Endothelial cell (in vitro differentiated cells): ENCODE data around the gene CDPF1. TPM values are rescaled to one million over a fixed set of nuclear protein-coding genes. Genes with fewer than 3 reads are reported as not detected.

Experiments
- DNase-seq: peaks from one replicate; pipeline ENCODE4 v3.0.0; 2021; ENCODE audit warnings: low spot score
- H3K27ac Mint-ChIP-seq: one replicate; pipeline ENCODE4 v1.8.0; 2021; ENCODE audit warnings: mixed read lengths, inconsistent platforms; ENCODE audit not compliant: unreplicated experiment
- H3K27me3 Mint-ChIP-seq: one replicate; pipeline ENCODE4 v1.8.0; 2021; ENCODE audit warnings: mild to moderate bottlenecking, moderate library complexity, mixed read lengths, inconsistent platforms; ENCODE audit not compliant: unreplicated experiment
- H3K36me3 Mint-ChIP-seq: one replicate; pipeline ENCODE4 v1.8.0; 2021; ENCODE audit warnings: mild to moderate bottlenecking, low read depth, mixed read lengths, inconsistent platforms; ENCODE audit not compliant: unreplicated experiment
- H3K4me1 Mint-ChIP-seq: one replicate; pipeline ENCODE4 v1.8.0; 2021; ENCODE audit warnings: mild to moderate bottlenecking, mixed read lengths, inconsistent platforms; ENCODE audit not compliant: unreplicated experiment
- H3K4me3 Mint-ChIP-seq: one replicate; pipeline ENCODE4 v1.8.0; 2021; ENCODE audit warnings: mild to moderate bottlenecking, mixed read lengths, inconsistent platforms; ENCODE audit not compliant: unreplicated experiment
- H3K9me3 Mint-ChIP-seq: one replicate; pipeline ENCODE4 v1.8.0; 2021; ENCODE audit warnings: mixed read lengths, inconsistent platforms; ENCODE audit not compliant: unreplicated experiment
- CTCF ChIP-seq: fragments of 200-600 bp; sonication (generic); IDR thresholded peaks from one replicate; pipeline ENCODE4 v1.5.0; 2021; ENCODE audit warnings: antibody characterized with exemption; ENCODE audit not compliant: unreplicated experiment
- total RNA-seq: library from RNA; stranded (reverse); fragmentation: NEBNext Ultra II Directional; extraction: Animal tissue kit (Norgen Biotek cat#: 25700); gene quantifications from one replicate; pipeline ENCODE4 v1.2.1, GENCODE V29; 2021; ENCODE audit not compliant: unreplicated experiment

Gene CDPF1
- total RNA-seq, 1 donor from 2014 or later = 8.5 TPM

DNA sequence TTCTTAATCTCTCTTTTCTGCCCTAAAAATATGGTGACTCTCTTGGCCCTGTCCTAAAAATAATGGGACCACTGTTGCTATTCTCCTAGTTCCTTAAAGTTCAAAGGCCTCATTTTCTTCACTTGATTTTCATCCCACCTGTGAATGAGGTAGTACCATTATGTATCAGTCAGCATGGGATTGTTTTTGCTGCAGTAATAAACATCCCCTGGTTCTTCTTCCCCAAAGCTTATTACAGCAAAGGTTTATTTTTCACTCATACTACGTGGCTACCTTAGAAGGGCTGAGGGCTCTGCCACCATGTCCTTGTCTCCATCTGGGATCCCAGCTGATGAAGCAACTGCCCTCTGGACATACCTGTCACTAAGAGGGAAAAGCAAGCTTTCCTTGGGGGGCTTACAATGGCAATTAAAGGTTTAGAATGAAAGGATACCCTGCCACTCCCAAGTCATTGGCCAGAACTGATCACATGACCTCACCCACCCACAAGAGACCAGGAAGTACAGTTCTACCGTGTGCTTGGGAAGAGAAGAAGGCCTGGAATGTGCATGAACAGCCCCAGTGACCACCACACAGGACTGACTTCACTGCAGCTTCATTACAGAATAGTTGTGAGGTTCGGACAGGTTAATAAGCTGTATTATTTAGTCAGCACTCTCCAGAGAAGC lies 25.5 kb upstream of the CDPF1 start:
- Mint-ChIP-seq H3K9me3 (no peaks in the 10 kb centered on the region), H3K27ac (no peak overlapping the region), H3K36me3 (peaks cover 30% of the 10 kb centered on the region), H3K4me1 (no peaks in the 10 kb centered on the region), H3K27me3 (no peaks in the 10 kb centered on the region), H3K4me3 (peak overlapping the region; percentile 37)
- TF ChIP-seq CTCF = no peak
- DNase-seq = no peak

DNA sequence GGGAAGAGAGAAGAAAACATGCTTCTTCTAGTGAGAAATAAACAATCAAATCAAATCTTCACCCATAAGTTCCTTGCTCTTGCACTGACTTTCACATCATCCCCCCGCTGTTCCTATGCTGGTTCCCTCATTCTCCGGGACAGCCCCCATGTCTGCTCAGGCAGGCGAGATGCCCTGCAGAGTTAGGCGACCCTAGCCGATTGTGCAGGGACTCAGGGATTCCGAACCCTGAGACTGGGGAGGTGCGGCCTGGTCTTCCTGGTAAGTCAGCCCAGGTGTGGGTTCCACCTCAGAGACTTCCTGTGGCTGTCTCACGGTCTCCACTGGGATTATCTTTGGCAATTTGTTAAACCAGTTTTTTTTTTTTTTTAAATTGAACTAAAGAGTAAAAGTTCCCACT lies 24.3 kb upstream of the CDPF1 start:
- H3K4me3 Mint-ChIP-seq = no peak overlapping the region
- H3K27me3 Mint-ChIP-seq = peaks cover 3% of the 10 kb centered on the region
- DNase-seq = no peak
- peaks cover 33% of the 10 kb centered on the region for H3K36me3 Mint-ChIP-seq
- no peak overlapping the region for H3K27ac Mint-ChIP-seq
- H3K4me1 Mint-ChIP-seq = peaks cover 6% of the 10 kb centered on the region
- no peak for TF ChIP-seq CTCF
- H3K9me3 Mint-ChIP-seq = no peaks in the 10 kb centered on the region

DNA sequence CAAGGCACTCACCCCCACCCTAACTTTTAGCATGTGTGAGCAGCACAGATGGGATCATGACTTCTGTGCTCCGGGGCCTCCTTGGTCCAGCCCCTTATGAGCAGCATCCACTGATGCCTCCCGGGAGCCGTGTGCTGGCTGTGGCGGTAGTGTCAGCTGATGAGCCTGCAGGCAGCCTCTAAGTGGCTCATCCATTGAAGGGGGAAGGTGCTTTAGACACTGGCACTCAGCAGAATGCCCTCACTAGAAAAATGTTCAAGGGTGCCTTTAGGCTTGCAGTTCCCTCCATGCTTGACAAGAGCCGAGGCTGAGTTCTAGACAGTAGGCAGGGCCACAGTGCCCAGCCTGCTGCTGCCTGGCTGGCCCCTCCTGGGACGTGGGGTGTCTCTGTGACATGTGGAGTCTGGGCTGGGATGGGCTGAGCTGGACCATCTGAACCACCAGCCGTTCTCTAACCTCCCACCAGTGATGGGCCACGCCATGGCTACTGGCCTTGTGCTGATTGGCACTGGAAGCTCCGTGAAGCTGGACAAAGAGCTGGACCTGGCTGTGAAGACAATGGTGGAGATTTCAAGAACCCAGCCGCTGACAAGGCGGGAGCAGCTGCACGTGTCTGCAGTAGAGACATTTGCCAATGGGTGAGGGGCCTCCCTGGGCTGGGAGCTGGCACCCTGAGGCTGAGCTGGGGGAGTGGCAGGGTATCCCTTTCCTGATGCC lies 23.5 kb upstream of the CDPF1 start:
- no peak overlapping the region for H3K4me3 Mint-ChIP-seq
- peaks cover 3% of the 10 kb centered on the region for H3K27me3 Mint-ChIP-seq
- TF ChIP-seq CTCF = no peak
- no peak overlapping the region for H3K27ac Mint-ChIP-seq
- peaks cover 33% of the 10 kb centered on the region for H3K36me3 Mint-ChIP-seq
- no peak for DNase-seq
- H3K9me3 Mint-ChIP-seq = no peaks in the 10 kb centered on the region
- peaks cover 6% of the 10 kb centered on the region for H3K4me1 Mint-ChIP-seq

GRCh38 chr22:46272762-46273431 lies 22.8 kb upstream of the CDPF1 start:
- H3K36me3 Mint-ChIP-seq = peaks cover 27% of the 10 kb centered on the region

More at GRCh38 chr22:46272762-46273431, 22.8 kb upstream of the CDPF1 start:
- DNase-seq = no peak
- H3K27me3 Mint-ChIP-seq = peaks cover 3% of the 10 kb centered on the region
- H3K27ac Mint-ChIP-seq = no peak overlapping the region
- peaks cover 9% of the 10 kb centered on the region for H3K4me1 Mint-ChIP-seq
- no peak for TF ChIP-seq CTCF
- H3K9me3 Mint-ChIP-seq = no peaks in the 10 kb centered on the region
- H3K4me3 Mint-ChIP-seq = no peak overlapping the region
